ENCODE data around the gene B3GAT3.

- TF ChIP-seq CTCF (conservative IDR thresholded peaks at IDR 0.05) (no peak), ZFX (IDR thresholded peaks at IDR 0.05) (peak; percentile 63)
Observed at GRCh38 chr11:62665075-62665598, 43.4 kb upstream of the B3GAT3 start, which contains the start of the genes C11orf98 and CSKMT.
